Transverse colon (tissue), 4 donors: ENCODE data around the gene LGALS1. TPM values are rescaled to one million over a fixed set of nuclear protein-coding genes. Genes with fewer than 3 reads are reported as not detected.
"Not testable (repeated sequence)": the region's sequence is repeated elsewhere in the genome, so short reads cannot be mapped to it uniquely, and the experiment has no call there.

ENCODE experiments used
- DNase-seq: peaks from one replicate; pipeline ENCODE4 v3.0.0-alpha.2; 2019
- H3K27ac ChIP-seq, 4 donors: fragments of 200-600 bp; sonication (generic); 2 replicates each; pipeline ENCODE4 v1.5.1; 2016 to 2018; ENCODE audit warnings: inconsistent platforms in 4 of 4
- H3K27me3 ChIP-seq: fragments of 200-600 bp; sonication (generic); 2 replicates; pipeline ENCODE4 v1.5.1; 2017; ENCODE audit warnings: inconsistent platforms
- H3K36me3 ChIP-seq, 4 donors: fragments of 200-600 bp; sonication (generic); 2 replicates each; pipeline ENCODE4 v1.5.1; 2017 to 2019; ENCODE audit warnings: inconsistent platforms in 4 of 4
- H3K4me1 ChIP-seq, 4 donors: fragments of 200-600 bp; sonication (generic); 2 replicates each; pipeline ENCODE4 v1.5.1; 2017 to 2020; ENCODE audit warnings: inconsistent platforms in 4 of 4
- H3K4me3 ChIP-seq, 4 donors: fragments of 200-600 bp; sonication (generic); 1 replicate in 1 of 4; 2 replicates in 3 of 4; pipeline versions ENCODE4 v1.5.1 to v1.6.1; 2017 to 2019; ENCODE audit warnings: inconsistent platforms in 4 of 4
- H3K9me3 ChIP-seq, 2 donors: fragments of 200-600 bp; sonication (generic); 2 replicates each; pipeline ENCODE4 v1.5.1; 2017 to 2019; ENCODE audit warnings: inconsistent platforms in 2 of 2
- EP300 ChIP-seq: sonication (generic); formaldehyde crosslinking; IDR thresholded peaks from one replicate; pipeline ENCODE4 v1.6.1; 2017; ENCODE audit warnings: antibody characterized with exemption, low read depth
- POLR2A ChIP-seq: fragments of 450-650 bp; IDR thresholded peaks from one replicate; pipeline ENCODE4 v1.6.1; 2016; ENCODE audit warnings: antibody characterized with exemption, mild to moderate bottlenecking, moderate library complexity
- POLR2AphosphoS5 ChIP-seq, 3 donors: sonication (generic); formaldehyde crosslinking; IDR thresholded peaks; one replicate each; pipeline ENCODE4 v1.6.1; 2016; ENCODE audit warnings: antibody characterized with exemption in 3 of 3
- WGBS, 2 donors: methylation state at CpG; one replicate each; pipeline ENCODE4 v1.1.5; 2018; ENCODE audit warnings: low coverage in 1 of 2; 5-methylcytosine and 5-hydroxymethylcytosine counted together
- in situ Hi-C, 4 donors: fragments of 200-750 bp; cut with MboI; loops; one replicate each; pipeline versions ENCODE4 v1.15.0 to v1.15.1; 2017; ENCODE audit warnings: low sequenced_read_pairs in 3 of 4, low pct_ligation_motif_present in 1 of 4, low pct_unique_long_range_greater_than_20kb in 1 of 4
- intact Hi-C: fragments of 100-400 bp; cut with DNase I; formaldehyde crosslinking; loops from one replicate; pipeline ENCODE4 v1.15.1; 2023; ENCODE audit warnings: low total_unique reads
- total RNA-seq, 4 donors: library from RNA; depleted of rRNA; stranded (reverse); fragments of >200 nt; gene quantifications; one replicate each; pipeline ENCODE4 v1.1.0, GENCODE V29; 2016
- TF ChIP-seq, protein P1 (sequence below), 5 experiments: fragments of 200-600 bp in 3 of 5; fragments of 450-650 bp in 2 of 5; sonication (generic) in 3 of 5; IDR thresholded peaks; 1 replicate in 2 of 5; 2 replicates in 3 of 5; pipeline ENCODE4 v1.5.1; 2016 to 2017; ENCODE audit warnings: antibody characterized with exemption in 5 of 5, inconsistent platforms in 3 of 5, mild to moderate bottlenecking in 2 of 5, moderate library complexity in 1 of 5

The LGALS1 gene
- total RNA-seq, 4 donors from 2014 or later, result 196 to 558 (median 224) TPM

GRCh38 chr22:37655252-37655563 lies 20.2 kb upstream of the LGALS1 start:
- Histone ChIP-seq H3K36me3 (peaks cover 0 to 29% (median 8%) of the 10 kb centered on the region in 4 donors), H3K9me3 (no peaks in the 10 kb centered on the region), H3K4me3 (no peak overlapping the region), H3K4me1 (peaks cover 9 to 38% (median 33%) of the 10 kb centered on the region in 4 donors), H3K27ac (peak overlapping the region; percentile 80 to 86 (median 83)), H3K27me3 (no peaks in the 10 kb centered on the region)
- no peak for DNase-seq
- intact Hi-C loops (no loop called here), in situ Hi-C loops (no loop called here)
- no peak for TF ChIP-seq EP300
- TF ChIP-seq, protein P1, sequence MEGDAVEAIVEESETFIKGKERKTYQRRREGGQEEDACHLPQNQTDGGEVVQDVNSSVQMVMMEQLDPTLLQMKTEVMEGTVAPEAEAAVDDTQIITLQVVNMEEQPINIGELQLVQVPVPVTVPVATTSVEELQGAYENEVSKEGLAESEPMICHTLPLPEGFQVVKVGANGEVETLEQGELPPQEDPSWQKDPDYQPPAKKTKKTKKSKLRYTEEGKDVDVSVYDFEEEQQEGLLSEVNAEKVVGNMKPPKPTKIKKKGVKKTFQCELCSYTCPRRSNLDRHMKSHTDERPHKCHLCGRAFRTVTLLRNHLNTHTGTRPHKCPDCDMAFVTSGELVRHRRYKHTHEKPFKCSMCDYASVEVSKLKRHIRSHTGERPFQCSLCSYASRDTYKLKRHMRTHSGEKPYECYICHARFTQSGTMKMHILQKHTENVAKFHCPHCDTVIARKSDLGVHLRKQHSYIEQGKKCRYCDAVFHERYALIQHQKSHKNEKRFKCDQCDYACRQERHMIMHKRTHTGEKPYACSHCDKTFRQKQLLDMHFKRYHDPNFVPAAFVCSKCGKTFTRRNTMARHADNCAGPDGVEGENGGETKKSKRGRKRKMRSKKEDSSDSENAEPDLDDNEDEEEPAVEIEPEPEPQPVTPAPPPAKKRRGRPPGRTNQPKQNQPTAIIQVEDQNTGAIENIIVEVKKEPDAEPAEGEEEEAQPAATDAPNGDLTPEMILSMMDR (IDR thresholded peaks at IDR 0.05), result no peak
- TF ChIP-seq POLR2AphosphoS5 (IDR thresholded peaks at IDR 0.05), result no peak
- no peak for TF ChIP-seq POLR2A
- WGBS, 2 donors, result 60% methylated on average over 4 of the region's 17 CpGs; no CpG with 5 or more reads in 1 of the 2 donors

DNA sequence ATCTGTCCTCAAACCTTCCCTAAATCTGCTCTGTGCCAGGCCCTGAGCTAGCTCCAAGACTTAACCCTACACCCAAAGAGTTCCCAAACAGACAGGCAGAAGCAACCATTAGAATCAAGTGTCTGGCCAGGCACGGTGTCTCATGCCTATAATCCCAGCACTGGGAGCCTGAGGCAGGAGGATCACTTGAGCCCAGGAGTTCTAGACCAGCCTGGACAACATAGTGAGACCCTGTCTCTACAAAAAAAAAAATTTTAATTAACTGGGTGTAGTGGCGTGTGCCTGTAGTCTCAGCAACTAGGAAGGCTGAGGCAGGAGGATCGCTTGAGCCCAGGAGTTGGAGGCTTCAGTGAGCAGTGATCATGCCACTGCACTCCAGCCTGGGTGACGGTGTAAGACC lies 18.9 kb upstream of the LGALS1 start:
- in situ Hi-C loops, result not testable (repeated sequence)
- WGBS, 2 donors, result 96 to 98% methylated on average over 3 to 4 of the region's 4 CpGs
- peaks cover 22 to 52% (median 47%) of the 10 kb centered on the region in 4 donors for H3K4me1 ChIP-seq

GRCh38 chr22:37657590-37658132 lies 17.8 kb upstream of the LGALS1 start:
- TF ChIP-seq EP300 (no peak), POLR2A (no peak)
- TF ChIP-seq, protein P1 (IDR thresholded peaks at IDR 0.05), result no peak

More for the DNA sequence above, 18.9 kb upstream of the LGALS1 start:
- DNase-seq, H3K27me3 ChIP-seq, H3K9me3 ChIP-seq, intact Hi-C loops, H3K4me3 ChIP-seq: not testable (repeated sequence)
- Histone ChIP-seq H3K36me3 (peaks cover 0 to 17% (median 2%) of the 10 kb centered on the region in 4 donors), H3K27ac (peak overlapping the region in 1 of 4 donors; percentile 86)

GRCh38 chr22:37658133-37659065 lies 17.0 kb upstream of the LGALS1 start, which contains the start of gene PDXP:
Gene PDXP, plus strand, starts transcription at chr22:37658723. Its CDS starts 60 bp downstream, at chr22:37658783.
- intact Hi-C loops, result no loop called here
- DNase-seq, result peak; percentile 99
- no peaks in the 10 kb centered on the region for H3K9me3 ChIP-seq
- TF ChIP-seq EP300 (no peak), POLR2A (no peak), POLR2AphosphoS5 (IDR thresholded peaks at IDR 0.05) (peak; percentile 80 to 90 (median 85))
- TF ChIP-seq, protein P1 (IDR thresholded peaks at IDR 0.05), result no peak
- H3K4me1 ChIP-seq, result peaks cover 24 to 68% (median 52%) of the 10 kb centered on the region in 4 donors
- H3K27ac ChIP-seq, result peak within 1 kb of the TSS; percentile 87 to 93 (median 90)
- no peaks in the 10 kb centered on the region for H3K27me3 ChIP-seq
- peaks cover 0 to under 1% (median 0%) of the 10 kb centered on the region in 4 donors for H3K36me3 ChIP-seq
- in situ Hi-C loops, result no loop called here
- WGBS, 2 donors, result 0% methylated on average over 64 of the region's 101 CpGs; no CpG with 5 or more reads in 1 of the 2 donors
- peak within 1 kb of the TSS; percentile 60 to 78 (median 69) for H3K4me3 ChIP-seq

More at GRCh38 chr22:37657590-37658132, 17.8 kb upstream of the LGALS1 start:
- 5% methylated on average over 6 of the region's 6 CpGs; no CpG with 5 or more reads in 1 of the 2 donors for WGBS, 2 donors
- Histone ChIP-seq H3K27me3 (no peaks in the 10 kb centered on the region), H3K27ac (peak overlapping the region; percentile 87 to 93 (median 90)), H3K9me3 (no peaks in the 10 kb centered on the region), H3K4me1 (peaks cover 24 to 62% (median 52%) of the 10 kb centered on the region in 4 donors), H3K36me3 (peaks cover 0 to 6% (median 0%) of the 10 kb centered on the region in 4 donors), H3K4me3 (peak overlapping the region in 3 of 4 donors; percentile 22 to 78 (median 49))
- no peak for DNase-seq
- intact Hi-C loops, result no loop called here
- in situ Hi-C loops, result no loop called here
